Measurements from ENCODE around the gene CEP170.

Gene CEP170

GRCh38 chr1:243254927-243255790, at the start of gene CEP170:
Gene CEP170, minus strand, starts transcription at chr1:243255281. Its CDS starts 30,001 bp downstream, at chr1:243225280.
- Histone ChIP-seq H3K27ac (ENCODE audit: low read depth, low read length) (peak within 1 kb of the TSS; percentile 83), H3K27me3 (ENCODE audit: control insufficient read depth in 1 of 2, insufficient read depth in 2 of 2, low read length in 2 of 2) (no peaks in the 10 kb centered on the region), H3K4me3 (ENCODE audit: low read depth in 1 of 2, low read length in 2 of 2) (peak within 1 kb of the TSS; percentile 89 to 94), H3K9me3 (ENCODE audit: low read length) (no peaks in the 10 kb centered on the region), H3K9ac (ENCODE audit: low read length) (peak within 1 kb of the TSS; percentile 94), H3K36me3 (ENCODE audit: insufficient read depth, low read length) (no peaks in the 10 kb centered on the region), H3K4me1 (ENCODE audit: insufficient read depth, low read length) (peaks cover 20% of the 10 kb centered on the region)

- peaks cover 10% of the 10 kb centered on the region for H3K36me3 ChIP-seq (ENCODE audit: insufficient read depth, low read length)
Measured at GRCh38 chr1:243301059-243301458, 46.0 kb upstream of the CEP170 start.

DNA sequence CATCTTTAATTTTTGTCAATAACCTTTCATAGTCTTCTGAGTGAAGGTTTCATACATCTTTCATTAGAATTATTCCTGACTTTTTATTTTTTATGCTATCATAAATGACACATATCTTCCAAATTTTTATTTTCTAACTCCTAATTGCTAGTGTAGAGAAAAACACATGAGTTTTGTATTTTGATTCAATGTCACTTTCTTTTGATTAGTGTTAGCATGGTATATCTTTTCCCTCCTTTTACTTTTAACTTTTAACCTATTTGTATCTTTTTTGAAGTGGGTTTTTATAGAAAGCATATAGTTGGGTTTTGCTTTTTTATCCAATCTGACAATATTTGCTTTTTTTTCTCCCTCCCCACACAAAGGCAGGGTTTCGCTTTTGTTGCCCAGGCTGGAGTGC, 44.0 kb upstream of the CEP170 start:
- no peaks in the 10 kb centered on the region for H3K9me3 ChIP-seq (ENCODE audit: low read length)
- H3K9ac ChIP-seq (ENCODE audit: low read length), result no peak overlapping the region
- peaks cover 10% of the 10 kb centered on the region for H3K36me3 ChIP-seq (ENCODE audit: insufficient read depth, low read length)
- no peak overlapping the region for H3K4me3 ChIP-seq (ENCODE audit: low read depth in 1 of 2, low read length in 2 of 2)
- no peaks in the 10 kb centered on the region for H3K27me3 ChIP-seq (ENCODE audit: control insufficient read depth in 1 of 2, insufficient read depth in 2 of 2, low read length in 2 of 2)
- no peak overlapping the region for H3K27ac ChIP-seq (ENCODE audit: low read depth, low read length)
- no peaks in the 10 kb centered on the region for H3K4me1 ChIP-seq (ENCODE audit: insufficient read depth, low read length)

More at GRCh38 chr1:243301059-243301458, 46.0 kb upstream of the CEP170 start:
- H3K4me1 ChIP-seq (ENCODE audit: insufficient read depth, low read length), result no peaks in the 10 kb centered on the region
- H3K27ac ChIP-seq (ENCODE audit: low read depth, low read length), result no peak overlapping the region
- no peaks in the 10 kb centered on the region for H3K9me3 ChIP-seq (ENCODE audit: low read length)
- H3K27me3 ChIP-seq (ENCODE audit: control insufficient read depth in 1 of 2, insufficient read depth in 2 of 2, low read length in 2 of 2), result no peaks in the 10 kb centered on the region
- no peak overlapping the region for H3K4me3 ChIP-seq (ENCODE audit: low read depth in 1 of 2, low read length in 2 of 2)
- H3K9ac ChIP-seq (ENCODE audit: low read length), result no peak overlapping the region

DNA sequence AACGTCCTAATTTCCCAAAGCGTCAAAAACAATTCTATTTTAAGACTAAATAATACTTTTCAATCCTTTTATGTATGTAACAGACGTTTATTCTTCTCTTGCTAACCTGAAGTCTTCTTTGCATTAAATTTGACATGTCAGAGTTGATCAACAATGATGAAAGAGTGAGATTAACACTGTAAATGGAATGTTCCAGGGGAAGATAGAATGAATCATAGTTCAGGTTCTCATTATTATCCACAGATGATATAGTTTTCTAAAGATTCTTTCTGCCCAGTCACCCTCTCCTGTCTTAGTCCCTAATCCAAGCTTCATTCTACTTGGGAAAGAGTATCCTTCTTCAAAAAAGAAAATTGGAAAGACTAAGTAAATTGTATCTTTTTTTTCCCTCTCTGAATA, 39.6 kb upstream of the CEP170 start:
- Histone ChIP-seq H3K27ac (ENCODE audit: low read depth, low read length) (no peak overlapping the region), H3K9me3 (ENCODE audit: low read length) (no peaks in the 10 kb centered on the region), H3K36me3 (ENCODE audit: insufficient read depth, low read length) (peaks cover 5% of the 10 kb centered on the region), H3K27me3 (ENCODE audit: control insufficient read depth in 1 of 2, insufficient read depth in 2 of 2, low read length in 2 of 2) (no peaks in the 10 kb centered on the region), H3K4me3 (ENCODE audit: low read depth in 1 of 2, low read length in 2 of 2) (no peak overlapping the region), H3K9ac (ENCODE audit: low read length) (no peak overlapping the region), H3K4me1 (ENCODE audit: insufficient read depth, low read length) (no peaks in the 10 kb centered on the region)

GRCh38 chr1:243293941-243294722, 39.1 kb upstream of the CEP170 start:
- Histone ChIP-seq H3K9me3 (ENCODE audit: low read length) (no peaks in the 10 kb centered on the region), H3K27ac (ENCODE audit: low read depth, low read length) (no peak overlapping the region), H3K36me3 (ENCODE audit: insufficient read depth, low read length) (peaks cover 1% of the 10 kb centered on the region), H3K9ac (ENCODE audit: low read length) (no peak overlapping the region), H3K4me3 (ENCODE audit: low read depth in 1 of 2, low read length in 2 of 2) (no peak overlapping the region), H3K27me3 (ENCODE audit: control insufficient read depth in 1 of 2, insufficient read depth in 2 of 2, low read length in 2 of 2) (no peaks in the 10 kb centered on the region), H3K4me1 (ENCODE audit: insufficient read depth, low read length) (no peaks in the 10 kb centered on the region)

DNA sequence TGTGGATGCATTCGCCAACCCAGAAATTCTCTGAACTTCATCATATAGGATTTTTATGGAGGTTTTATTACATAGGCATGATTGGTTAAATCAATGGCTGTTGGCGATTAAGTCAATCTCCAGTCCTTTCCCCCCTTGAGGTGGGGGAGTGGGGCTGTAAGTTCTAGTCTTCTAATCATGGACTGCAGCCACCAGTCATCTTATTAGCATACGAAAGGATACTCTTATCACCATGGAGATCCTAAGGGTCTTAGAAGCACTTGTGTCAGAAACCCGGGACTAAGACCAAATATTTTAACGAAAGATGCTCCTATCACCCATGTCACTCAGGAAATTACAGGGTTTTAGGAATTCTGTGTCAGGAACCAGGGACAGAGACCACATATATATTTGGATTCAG, 37.0 kb upstream of the CEP170 start:
- no peak overlapping the region for H3K4me3 ChIP-seq (ENCODE audit: low read depth in 1 of 2, low read length in 2 of 2)
- peaks cover 1% of the 10 kb centered on the region for H3K36me3 ChIP-seq (ENCODE audit: insufficient read depth, low read length)
- H3K27ac ChIP-seq (ENCODE audit: low read depth, low read length), result no peak overlapping the region
- H3K27me3 ChIP-seq (ENCODE audit: control insufficient read depth in 1 of 2, insufficient read depth in 2 of 2, low read length in 2 of 2), result no peaks in the 10 kb centered on the region
- no peaks in the 10 kb centered on the region for H3K9me3 ChIP-seq (ENCODE audit: low read length)
- no peaks in the 10 kb centered on the region for H3K4me1 ChIP-seq (ENCODE audit: insufficient read depth, low read length)
- no peak overlapping the region for H3K9ac ChIP-seq (ENCODE audit: low read length)

DNA sequence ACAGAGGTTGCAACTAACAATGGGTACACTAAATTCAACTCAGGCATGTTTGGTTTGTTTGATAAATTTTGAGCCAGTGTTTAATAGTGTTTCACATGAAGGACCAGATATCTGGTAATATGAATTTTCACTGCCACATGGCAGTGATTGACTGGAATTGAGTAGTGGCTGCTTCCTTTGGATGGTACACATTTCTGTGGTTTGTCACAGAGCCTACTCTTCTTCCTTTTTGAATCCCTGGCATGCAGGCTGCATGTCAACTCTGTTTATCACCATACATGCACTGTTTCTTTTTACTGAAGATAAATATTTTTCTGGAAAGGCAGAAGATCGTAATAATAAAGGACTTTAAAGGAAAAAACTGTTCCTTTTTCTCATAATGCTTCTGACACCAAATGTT, 36.2 kb upstream of the CEP170 start:
- Histone ChIP-seq H3K27me3 (ENCODE audit: control insufficient read depth in 1 of 2, insufficient read depth in 2 of 2, low read length in 2 of 2) (no peaks in the 10 kb centered on the region), H3K4me3 (ENCODE audit: low read depth in 1 of 2, low read length in 2 of 2) (no peak overlapping the region), H3K9me3 (ENCODE audit: low read length) (no peaks in the 10 kb centered on the region), H3K36me3 (ENCODE audit: insufficient read depth, low read length) (peaks cover 9% of the 10 kb centered on the region), H3K27ac (ENCODE audit: low read depth, low read length) (no peak overlapping the region), H3K9ac (ENCODE audit: low read length) (no peak overlapping the region), H3K4me1 (ENCODE audit: insufficient read depth, low read length) (no peaks in the 10 kb centered on the region)

DNA sequence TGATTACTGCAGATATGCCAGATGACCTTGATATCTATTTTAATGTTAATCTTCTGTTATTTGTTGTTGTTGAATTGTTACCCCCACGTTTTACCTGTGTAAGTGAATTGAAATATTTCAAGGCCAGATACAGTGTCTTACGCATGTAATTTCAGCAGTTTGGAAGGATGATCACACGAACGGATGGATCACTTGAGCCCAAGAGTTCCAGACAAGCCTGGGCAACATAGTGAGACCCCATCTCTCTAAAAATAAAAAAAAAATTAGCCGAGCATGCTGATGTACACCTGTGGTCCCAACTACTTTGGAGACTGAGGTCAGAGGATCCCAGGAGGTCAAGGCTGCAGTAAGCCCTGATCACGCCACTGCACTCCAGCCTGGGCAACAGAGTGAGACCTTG, 33.0 kb upstream of the CEP170 start:
- H3K36me3 ChIP-seq (ENCODE audit: insufficient read depth, low read length), result peaks cover 12% of the 10 kb centered on the region
- no peaks in the 10 kb centered on the region for H3K27me3 ChIP-seq (ENCODE audit: control insufficient read depth in 1 of 2, insufficient read depth in 2 of 2, low read length in 2 of 2)
- H3K27ac ChIP-seq (ENCODE audit: low read depth, low read length), result no peak overlapping the region
- H3K9me3 ChIP-seq (ENCODE audit: low read length), result no peaks in the 10 kb centered on the region
- no peak overlapping the region for H3K4me3 ChIP-seq (ENCODE audit: low read depth in 1 of 2, low read length in 2 of 2)
- no peak overlapping the region for H3K9ac ChIP-seq (ENCODE audit: low read length)
- no peaks in the 10 kb centered on the region for H3K4me1 ChIP-seq (ENCODE audit: insufficient read depth, low read length)

DNA sequence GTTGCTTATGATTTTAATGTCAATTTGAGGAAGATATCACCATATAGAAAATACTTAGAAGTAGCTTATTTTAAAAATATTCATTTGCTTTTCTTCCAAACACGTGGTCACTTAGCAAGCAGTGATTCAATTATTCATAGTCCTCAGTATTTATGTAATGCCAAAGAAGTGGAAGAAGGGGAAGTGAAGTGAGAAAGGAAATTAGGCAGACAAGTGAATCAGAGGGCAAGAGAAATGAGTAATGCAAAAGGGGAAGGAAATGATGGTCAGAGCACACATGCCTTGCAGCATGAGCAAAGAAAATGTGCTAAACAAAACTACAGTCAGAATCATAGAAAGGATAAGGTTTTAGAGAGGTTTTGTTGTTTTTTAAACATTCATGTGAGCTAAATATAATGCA, 32.6 kb upstream of the CEP170 start:
- Histone ChIP-seq H3K36me3 (ENCODE audit: insufficient read depth, low read length) (peaks cover 12% of the 10 kb centered on the region), H3K27me3 (ENCODE audit: control insufficient read depth in 1 of 2, insufficient read depth in 2 of 2, low read length in 2 of 2) (no peaks in the 10 kb centered on the region), H3K4me3 (ENCODE audit: low read depth in 1 of 2, low read length in 2 of 2) (no peak overlapping the region), H3K9me3 (ENCODE audit: low read length) (no peaks in the 10 kb centered on the region), H3K4me1 (ENCODE audit: insufficient read depth, low read length) (no peaks in the 10 kb centered on the region), H3K27ac (ENCODE audit: low read depth, low read length) (no peak overlapping the region), H3K9ac (ENCODE audit: low read length) (no peak overlapping the region)

DNA sequence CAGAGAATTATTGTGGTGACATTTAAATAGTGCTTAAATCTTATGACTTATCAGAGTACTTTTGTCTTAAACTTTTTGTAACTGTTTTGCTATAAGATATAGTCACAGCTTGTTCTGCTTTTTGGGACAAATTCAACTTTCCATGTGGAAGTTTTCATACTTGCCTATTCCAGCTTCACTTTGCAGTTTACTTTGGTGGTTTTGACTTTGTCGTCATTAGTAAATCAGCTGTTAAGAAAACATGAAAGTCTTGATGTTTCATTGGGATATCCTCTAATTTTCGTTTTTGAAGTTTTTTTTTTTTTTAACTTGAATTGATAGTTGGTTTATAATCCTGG, 32.0 kb upstream of the CEP170 start:
- peak overlapping the region; percentile 22 for H3K27ac ChIP-seq (ENCODE audit: low read depth, low read length)
- no peaks in the 10 kb centered on the region for H3K27me3 ChIP-seq (ENCODE audit: control insufficient read depth in 1 of 2, insufficient read depth in 2 of 2, low read length in 2 of 2)
- H3K4me3 ChIP-seq (ENCODE audit: low read depth in 1 of 2, low read length in 2 of 2), result no peak overlapping the region
- H3K9ac ChIP-seq (ENCODE audit: low read length), result no peak overlapping the region
- H3K4me1 ChIP-seq (ENCODE audit: insufficient read depth, low read length), result no peaks in the 10 kb centered on the region
- peaks cover 14% of the 10 kb centered on the region for H3K36me3 ChIP-seq (ENCODE audit: insufficient read depth, low read length)
- no peaks in the 10 kb centered on the region for H3K9me3 ChIP-seq (ENCODE audit: low read length)

DNA sequence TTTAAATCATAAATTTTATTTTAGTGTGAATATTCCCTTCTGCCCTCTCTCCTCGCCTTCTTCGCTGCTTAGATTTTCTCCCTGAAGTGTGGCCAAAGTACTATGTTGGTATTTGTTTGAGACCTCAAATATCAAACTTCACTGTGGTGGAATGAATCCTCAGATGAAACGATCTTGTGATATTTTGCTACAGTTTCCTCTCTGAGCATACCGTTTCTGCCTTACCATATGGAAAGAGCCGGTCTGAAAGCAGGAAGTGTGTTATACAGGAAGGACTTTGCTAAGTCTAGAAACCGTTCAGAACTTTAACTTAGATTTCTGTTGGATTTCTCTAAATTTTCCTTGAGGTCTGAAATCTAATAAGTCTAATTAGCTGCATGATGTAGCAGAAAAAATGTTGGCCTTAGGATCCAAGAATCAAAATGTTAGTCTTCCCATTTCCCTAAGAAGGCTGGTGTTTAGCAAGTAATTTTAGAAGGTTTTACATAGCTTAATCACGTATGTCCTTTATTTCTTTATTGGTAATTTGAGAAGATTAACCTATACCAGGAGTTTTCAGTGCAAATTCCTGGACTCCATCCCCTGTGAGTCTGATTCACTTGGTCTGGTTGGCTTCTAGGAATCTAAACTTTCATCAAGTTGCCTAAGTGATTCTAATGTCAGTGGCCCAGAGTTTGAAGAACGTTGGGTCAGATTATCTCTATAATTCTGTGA, 31.5 kb upstream of the CEP170 start:
- no peak overlapping the region for H3K9ac ChIP-seq (ENCODE audit: low read length)
- H3K9me3 ChIP-seq (ENCODE audit: low read length), result no peaks in the 10 kb centered on the region
- no peaks in the 10 kb centered on the region for H3K4me1 ChIP-seq (ENCODE audit: insufficient read depth, low read length)
- no peaks in the 10 kb centered on the region for H3K27me3 ChIP-seq (ENCODE audit: control insufficient read depth in 1 of 2, insufficient read depth in 2 of 2, low read length in 2 of 2)
- H3K27ac ChIP-seq (ENCODE audit: low read depth, low read length), result peak overlapping the region; percentile 7
- peaks cover 18% of the 10 kb centered on the region for H3K36me3 ChIP-seq (ENCODE audit: insufficient read depth, low read length)
- H3K4me3 ChIP-seq (ENCODE audit: low read depth in 1 of 2, low read length in 2 of 2), result no peak overlapping the region

Data from muscle layer of colon (tissue), 2 donors.